GM12874 (cell line): ENCODE measurements around the gene WHRN.

Experiments used
- CTCF ChIP-seq: IDR thresholded peaks from 2 replicates; pipeline ENCODE4 v1.5.1; 2011; ENCODE audit warnings: low read depth, mild to moderate bottlenecking, control low read depth, low read length, moderate library complexity; ENCODE audit not compliant: insufficient read depth

The WHRN gene

DNA sequence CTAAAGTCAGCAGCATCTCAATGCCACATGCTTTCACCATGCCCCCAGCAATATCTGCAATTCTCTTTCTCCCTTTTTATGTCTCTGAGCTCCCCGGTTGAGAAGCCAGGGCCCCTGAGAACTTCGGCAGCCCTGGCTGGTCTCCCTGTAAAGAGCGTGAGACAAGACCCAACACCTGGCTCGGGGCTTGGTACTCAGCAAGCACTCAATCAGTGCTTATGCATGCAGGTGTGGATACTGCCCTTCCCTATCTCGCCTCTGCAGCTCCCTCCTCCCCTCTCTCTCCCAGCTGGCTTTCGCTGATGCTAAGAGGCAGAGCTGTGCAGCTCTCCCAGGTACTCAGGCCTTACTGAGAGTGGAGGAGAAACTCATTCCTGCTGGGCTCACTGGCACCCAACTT, 75.8 kb downstream of the WHRN start:
- no peak for TF ChIP-seq CTCF

DNA sequence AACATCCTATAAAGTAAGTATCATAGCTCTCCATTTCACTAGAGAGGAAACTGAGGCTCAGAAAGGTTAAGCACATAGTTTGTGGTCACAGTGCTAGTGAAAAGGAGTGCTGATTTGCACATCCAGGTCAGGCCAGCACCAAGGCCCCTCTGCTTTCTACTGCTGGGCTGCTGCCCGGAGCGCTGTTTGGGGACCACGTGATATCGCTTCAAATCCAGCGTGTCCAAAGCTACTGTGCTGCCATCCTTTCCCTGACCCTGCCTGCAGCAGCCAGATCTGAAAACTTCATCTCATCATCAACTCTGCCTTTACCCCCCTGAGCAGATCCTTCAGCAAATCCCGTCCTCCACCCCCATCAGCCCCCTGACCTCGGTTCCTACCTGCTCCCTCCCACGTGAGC, 76.8 kb downstream of the WHRN start:
- no peak for TF ChIP-seq CTCF

GRCh38 chr9:114427644-114428043, 77.6 kb downstream of the WHRN start:
- TF ChIP-seq CTCF = no peak

- TF ChIP-seq CTCF = no peak
Observed at GRCh38 chr9:114426046-114426948, 79.0 kb downstream of the WHRN start.

DNA sequence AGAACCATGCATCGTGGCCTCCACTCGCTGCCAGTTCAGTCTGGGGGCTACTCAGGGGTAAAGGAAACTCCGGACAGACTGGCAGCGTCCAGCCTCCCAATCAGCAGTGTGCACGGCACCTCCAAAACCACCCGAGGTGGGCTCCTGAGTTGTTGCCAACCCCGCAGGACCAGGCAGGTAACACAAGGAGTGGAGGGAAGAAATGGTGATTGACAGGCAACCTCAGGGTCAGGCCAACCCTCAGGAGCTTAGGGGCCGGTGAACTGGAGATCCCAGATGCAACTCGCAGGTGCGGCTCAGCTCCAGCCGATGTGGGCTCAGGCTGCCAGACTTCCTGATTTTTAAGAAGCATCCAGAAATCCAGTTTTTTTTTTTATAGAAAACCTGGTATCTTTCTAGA, 80.1 kb downstream of the WHRN start:
- TF ChIP-seq CTCF = no peak

- no peak for TF ChIP-seq CTCF
Observed at GRCh38 chr9:114424126-114424525, 81.1 kb downstream of the WHRN start.

- TF ChIP-seq CTCF = no peak
Observed at GRCh38 chr9:114423181-114423580, 82.1 kb downstream of the WHRN start.
